Activated naive CD4-positive, alpha-beta T cell treated with anti-CD3 and anti-CD28 coated beads, Interleukin-2, amount 50 U/mL, for 16 hours (primary cell): ENCODE measurements around the gene CAV1.

Experiments used
- DNase-seq: peaks from one replicate; pipeline ENCODE4 v3.0.0-alpha.2; 2020

The CAV1 gene

DNA sequence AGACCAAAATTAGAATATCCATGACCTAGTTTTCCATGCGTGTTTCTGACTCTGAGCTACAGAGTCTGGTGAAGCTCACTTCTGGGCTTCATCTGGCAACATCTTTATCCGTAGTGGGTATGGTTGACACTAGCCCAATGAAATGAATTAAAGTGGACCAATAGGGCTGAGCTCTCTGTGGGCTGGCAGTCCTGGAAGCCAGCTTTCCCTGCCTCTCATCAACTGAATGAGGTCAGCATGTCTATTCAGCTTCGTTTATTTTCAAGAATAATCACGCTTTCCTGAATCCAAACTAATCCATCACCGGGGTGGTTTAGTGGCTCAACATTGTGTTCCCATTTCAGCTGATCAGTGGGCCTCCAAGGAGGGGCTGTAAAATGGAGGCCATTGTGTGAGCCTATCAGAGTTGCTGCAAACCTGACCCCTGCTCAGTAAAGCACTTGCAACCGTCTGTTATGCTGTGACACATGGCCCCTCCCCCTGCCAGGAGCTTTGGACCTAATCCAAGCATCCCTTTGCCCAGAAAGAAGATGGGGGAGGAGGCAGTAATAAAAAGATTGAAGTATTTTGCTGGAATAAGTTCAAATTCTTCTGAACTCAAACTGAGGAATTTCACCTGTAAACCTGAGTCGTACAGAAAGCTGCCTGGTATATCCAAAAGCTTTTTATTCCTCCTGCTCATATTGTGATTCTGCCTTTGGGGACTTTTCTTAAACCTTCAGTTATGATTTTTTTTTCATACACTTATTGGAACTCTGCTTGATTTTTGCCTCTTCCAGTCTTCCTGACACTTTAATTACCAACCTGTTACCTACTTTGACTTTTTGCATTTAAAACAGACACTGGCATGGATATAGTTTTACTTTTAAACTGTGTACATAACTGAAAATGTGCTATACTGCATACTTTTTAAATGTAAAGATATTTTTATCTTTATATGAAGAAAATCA, 35.5 kb downstream of the CAV1 start:
- DNase-seq, result no peak

DNA sequence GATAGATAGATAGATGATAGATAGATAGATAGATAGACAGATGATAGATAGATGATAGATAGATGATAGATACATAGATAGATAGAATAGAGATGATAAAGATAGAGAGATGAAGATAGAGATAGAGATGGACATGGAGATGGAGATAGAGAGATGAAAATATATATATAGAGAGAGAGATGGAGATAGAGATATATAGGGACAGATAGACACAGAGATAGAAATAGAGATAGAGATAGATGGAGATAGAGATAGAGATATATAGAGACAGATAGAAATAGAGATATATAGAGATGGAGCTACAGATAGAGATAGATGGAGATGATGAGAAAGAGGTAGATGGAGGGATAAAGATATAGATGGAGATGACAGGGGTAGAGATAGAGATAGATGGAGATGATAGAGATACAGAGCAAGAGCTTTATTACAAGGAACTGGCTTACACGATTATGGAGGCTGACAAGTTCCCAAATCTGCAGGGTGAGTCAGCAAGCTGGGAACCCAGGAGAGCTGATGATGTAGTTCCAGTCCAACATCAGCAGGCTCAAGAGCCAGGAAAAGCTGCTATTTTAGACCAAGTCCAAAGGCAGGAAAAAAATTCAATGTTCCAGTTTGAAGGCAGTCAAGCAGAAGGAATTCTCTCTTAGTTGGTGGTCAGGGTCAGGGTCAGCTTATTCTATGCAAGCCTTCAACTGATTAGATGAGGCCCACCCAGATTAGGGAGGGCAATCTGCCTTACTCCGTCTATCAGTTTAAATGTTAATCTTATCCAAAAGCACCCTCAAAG, 37.1 kb downstream of the CAV1 start:
- no peak for DNase-seq

DNA sequence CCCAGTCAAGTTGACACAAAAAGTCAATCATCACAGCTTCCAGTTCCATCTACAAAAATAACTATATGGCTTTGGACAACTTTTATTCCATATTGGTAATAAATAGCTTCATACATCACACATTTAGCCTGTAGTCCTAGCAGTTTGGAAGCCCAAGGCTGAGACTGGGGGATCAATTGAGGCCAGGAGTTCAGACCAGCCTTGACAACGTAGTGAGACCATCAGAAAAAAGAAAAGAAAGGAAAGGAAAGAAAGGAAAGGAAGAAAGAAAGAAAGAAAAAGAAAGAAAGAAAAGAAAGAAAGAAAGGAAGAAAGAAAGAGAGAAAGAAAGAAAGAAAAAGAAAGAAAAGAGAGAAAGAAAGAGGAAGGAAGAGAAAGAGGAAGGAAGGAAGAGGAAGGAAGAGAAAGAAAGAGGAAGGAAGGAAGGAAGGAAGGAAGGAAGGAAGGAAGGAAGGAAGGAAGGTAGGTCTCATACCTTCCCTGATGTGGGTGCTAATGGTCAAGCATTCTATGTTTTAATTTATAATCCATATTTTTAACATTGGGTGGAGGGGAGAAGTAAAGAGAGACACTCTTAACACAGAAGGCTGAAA, 37.8 kb downstream of the CAV1 start:
- DNase-seq, result no peak

DNA sequence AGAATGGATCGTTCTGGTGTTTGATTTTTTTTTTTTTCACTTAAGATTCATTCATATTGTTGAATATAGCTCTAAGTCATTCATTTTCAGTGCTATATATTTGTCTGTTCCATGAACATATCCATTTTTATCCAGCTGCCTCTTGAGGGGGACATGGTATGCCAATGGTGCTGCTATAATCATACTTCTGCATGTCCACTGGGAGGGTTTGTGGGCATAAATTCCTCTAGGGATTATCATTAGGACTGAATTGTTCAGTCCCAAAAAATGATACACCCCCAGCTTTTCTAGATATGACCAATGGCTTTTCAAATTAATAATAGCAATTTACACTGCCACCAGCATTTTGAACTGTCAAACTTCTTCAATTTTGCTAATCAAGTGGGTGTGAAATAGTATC, 41.1 kb downstream of the CAV1 start:
- no peak for DNase-seq

DNA sequence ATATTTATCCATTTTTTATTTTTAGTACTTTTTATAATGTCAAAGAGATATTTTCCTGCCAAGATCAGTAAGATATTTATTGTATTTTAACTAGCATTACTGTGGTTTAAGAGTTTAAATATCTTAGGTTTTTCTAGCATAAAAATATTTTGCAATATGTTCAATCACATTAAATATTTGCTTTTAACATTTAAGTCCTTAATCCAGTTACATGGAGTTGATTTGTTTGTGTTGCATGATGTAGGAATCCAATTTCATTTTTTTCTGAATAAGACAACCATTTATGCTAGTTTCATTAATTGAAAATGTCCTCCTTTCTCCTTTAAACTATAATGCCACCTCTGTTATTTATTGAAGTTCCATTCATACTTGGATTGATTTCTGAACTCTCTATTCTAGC, 41.8 kb downstream of the CAV1 start:
- DNase-seq, result no peak

DNA sequence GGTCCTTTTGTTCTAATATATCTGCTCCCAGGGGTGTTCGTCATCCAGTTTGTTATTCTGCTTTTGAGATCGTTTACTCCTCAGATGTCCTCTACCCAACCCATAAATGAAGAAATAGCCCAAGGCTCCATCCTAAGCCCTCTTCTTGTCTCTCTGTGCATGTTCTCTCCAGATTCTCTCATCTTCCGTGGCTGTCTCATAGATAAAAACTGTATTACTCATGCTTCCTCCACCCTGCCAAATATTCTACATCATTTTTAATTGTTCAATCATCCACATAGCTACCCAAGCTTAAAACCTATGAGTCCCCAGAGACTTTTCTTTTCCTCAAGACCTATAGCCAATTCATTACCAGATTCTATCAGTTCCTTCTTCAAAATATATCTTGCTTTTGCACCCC, 44.9 kb downstream of the CAV1 start:
- no peak for DNase-seq

DNA sequence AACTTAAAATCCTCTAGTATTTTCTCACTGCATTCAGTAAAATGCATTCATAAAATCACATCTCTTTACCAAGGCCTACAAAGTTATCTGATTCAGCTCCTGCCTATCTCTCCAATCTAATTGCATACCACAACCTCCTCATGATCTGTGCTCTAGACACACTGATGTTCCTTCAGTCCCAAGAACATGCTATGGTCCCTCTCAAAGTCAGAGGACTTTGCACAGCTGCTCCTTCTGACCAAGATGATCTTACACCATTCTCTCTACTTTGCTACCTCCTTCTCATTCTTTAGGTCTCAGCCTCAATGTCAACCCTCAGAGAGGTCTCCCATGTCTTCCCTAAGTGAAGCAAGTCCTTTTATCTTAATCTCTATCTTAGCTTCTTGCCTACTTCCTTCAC, 45.5 kb downstream of the CAV1 start:
- DNase-seq, result no peak

DNA sequence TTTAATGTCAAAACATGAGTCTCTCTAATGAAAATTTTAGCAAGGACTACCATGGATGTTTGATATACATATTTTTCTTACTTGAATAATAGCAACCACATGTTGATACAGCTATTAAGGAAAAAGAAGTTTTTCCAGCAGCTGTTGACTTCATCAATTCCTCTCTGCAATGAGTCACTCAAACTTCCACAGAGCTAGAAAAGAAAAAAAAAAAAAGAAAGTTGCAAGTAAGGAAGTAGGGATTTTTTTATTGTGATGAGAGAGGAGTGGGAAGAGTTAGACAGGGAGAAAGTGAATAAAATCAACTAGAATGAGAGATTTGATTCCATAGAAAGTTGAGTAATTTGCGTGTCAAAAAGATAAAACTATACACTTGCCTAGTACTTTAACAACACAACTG, 46.2 kb downstream of the CAV1 start:
- no peak for DNase-seq

DNA sequence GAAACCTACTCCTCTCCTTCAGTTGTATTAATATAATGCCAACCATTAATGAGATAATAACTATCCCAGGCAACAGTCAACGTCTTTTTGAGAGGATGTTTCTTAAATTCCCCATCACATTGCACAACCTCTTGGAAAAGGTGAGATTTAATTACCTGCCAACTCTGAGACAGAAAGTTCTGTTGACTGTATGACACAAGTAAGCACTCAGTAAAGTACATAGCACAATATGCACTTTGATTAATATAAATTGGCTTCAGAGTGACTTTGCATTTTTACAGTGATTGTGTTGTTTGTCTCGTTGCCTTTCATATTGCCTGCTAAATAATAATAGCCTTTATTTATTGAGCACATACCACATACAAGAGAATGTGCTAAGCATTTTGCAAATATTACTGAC, 46.7 kb downstream of the CAV1 start:
- DNase-seq, result no peak

DNA sequence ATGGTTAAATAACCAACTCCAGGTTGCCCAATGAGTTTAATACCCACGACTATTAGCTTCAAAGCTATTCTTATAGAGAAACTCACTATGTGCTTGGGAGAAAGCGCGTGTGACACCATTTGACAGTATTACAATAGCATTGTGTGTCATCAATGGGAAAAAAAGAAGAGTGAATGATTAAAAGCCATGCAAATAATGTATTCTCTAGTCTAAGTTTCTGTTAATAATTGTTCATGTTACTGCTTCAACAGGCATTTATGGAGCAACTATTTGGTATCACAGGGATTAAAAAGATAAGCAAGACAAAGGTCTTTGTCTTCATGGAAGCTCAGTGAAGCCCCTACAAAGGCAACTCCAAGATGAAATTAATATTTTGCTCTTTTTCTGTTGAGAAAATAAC, 47.2 kb downstream of the CAV1 start:
- no peak for DNase-seq

DNA sequence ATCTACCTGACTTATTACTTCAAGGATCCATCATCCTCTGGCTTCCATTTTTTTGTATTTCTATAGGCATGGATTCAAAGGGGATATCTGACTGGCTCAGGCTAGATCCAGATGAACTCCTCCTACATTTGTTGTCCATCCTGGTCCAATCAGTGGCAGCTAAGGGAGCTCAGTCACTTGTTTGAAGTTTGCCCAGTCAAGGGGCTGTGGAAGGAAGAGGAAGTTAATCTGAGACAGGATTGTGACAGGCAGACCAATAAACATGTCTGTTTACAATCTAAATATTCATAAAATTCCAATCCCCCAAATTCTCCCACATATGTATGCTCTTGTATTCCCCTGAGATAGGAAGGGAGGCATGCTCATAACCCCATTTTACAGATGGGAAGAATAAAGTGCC, 48.7 kb downstream of the CAV1 start:
- no peak for DNase-seq

DNA sequence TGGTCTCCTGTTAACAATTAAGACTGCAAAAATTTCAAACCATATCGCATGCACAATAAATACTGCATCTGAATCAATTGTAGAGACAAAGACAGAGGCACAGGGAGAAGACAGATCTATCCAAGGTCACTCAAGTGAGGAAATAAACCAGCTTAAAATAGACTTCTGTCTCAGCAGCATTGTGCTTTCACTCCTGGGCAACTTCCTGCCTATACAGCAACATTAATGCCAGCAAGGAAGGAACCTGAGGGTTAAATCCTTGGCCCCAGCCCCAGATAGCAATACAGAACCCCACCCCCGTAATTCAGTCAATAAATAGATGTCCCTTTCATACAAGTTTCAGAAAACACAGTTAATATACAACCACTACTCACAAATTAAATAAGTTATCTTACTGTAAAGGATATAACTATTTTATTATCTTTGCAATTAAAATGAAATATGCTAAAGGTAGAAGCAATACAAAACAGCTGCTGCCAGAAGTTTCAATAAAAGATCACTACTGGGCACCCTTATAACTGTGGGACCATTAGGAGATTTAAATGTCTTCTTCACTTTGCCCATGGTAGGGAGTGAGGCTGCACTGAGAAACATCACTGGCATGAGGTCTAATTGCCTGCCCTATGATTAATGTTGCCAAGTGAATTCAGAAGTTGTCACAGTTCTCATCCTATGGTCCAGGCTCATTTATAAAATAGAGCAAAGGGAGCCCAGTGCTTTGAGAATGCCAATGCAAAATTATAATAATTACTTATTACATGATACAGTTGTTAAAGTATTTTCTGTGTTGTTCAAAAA, 49.4 kb downstream of the CAV1 start:
- DNase-seq, result no peak

DNA sequence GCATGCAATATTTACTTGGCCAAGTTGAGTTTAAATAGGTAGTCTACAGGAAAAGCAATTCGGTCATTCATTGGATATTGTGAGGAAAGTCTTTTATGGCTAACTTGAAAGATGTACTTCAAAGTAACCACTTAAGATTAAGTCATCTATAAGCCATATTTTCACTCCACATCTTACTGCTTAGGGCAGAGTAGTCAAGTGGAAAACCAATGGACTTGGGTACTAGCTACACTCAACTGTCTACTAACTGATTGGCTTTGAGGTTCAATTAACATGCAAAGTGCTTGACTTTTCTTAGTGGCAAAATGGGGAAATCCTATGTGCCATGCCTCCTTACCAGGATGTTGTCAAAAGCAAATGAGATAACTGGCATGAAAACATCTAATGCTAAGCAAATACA, 51.0 kb downstream of the CAV1 start:
- no peak for DNase-seq

DNA sequence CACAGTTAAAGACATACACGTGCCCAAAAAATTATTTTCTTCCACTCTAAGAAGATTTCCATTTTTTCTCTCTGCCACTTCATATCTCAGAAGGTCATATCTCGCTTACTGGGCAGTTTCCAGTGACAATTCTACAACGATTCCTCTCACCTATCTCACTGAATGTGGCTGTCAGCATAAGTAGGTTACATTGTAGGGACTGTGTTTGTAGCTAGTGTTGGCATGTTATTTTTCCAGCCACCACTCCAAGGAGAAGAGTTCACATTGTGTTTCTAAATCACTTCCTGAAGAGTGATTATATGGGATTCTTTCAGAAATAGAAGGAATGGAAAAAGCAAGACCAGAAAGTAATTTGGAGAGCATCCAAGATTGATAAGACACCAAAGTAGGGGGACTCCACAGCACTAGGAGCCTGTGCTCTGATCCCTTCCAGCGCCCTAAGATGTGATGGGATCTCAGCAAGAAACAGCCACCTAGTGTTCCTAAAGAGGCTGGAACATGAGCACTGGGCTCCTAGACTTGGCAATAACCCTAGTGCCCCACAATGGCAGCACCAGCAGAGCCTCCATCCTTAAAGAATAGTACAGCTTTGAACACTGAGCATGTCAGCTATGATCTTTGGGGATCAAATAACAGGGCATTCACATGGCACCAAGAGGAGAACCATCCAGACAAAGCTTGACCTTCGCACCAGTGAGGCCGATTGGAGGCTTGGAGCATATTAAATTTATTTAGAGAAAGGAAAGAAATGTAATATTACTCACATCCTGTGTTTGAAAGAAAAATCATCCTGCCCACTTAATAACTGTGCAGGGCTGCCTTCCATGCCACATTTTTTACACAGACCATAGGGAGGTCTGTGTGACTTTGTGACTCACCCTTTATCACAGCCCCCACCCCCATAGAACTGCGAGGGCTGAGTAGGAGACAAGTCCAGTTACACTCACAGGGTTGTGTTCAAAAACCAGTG, 51.8 kb downstream of the CAV1 start:
- no peak for DNase-seq

DNA sequence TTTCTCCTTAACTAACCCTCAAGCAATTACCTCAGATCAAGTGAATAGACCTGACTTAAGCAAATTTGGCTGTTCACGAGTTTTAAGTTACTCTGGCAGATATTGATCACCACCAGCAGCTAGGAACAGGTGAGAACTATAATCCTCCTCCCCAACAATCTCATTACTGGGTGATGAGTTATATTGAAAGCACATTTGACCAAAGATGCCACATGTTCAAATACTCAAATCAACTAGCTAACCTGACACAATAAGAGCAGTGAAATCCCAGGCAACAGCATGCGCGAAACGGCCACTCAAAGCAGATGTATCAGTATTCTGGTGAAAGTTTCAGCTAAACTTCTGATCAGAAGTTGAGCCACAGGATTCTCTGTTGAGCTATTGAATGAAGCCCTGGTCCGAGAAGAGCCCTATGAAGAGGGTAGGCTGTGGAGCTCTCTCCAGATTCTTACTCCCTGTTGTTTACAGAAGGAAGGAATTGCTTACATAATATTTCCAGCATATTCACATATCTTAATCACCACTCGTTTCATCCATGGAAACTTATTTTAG, 52.6 kb downstream of the CAV1 start:
- no peak for DNase-seq

DNA sequence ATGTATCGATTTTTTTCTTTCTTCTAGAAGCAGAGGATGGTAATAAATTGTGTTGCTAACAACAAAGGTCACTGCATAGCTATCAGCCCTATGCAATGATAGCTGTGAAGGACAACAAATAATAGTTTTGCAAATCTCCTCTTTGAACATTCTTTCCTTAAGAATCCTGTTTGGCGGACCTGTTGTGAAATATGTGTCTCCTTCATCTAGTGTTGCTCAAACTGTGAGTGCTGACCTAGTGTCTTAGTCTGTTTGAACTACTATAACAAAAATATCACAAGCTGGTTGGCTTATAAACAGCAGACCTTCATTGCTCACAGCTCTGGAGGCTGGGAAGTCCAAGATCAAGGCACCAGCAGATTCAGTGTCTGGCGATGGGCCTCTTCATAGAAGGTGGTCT, 53.7 kb downstream of the CAV1 start:
- no peak for DNase-seq

DNA sequence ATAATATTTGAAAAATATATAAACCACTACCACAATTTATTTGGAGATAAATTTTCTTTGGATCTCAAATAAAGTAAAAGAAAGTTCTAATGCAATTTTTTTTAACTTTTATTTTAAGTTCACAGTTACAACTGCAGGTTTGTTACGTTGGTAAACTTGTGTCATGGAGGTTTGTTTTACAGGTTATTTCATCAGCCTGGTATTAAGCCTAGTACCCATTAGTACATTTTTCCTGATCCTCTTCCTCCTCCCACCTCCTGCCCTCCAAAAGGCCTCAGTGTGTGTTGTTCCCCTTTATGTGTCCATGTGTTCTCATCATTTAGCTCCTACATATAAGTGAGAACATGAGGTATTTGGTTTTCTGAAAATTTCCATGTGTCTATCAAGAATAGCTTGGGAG, 54.5 kb downstream of the CAV1 start:
- no peak for DNase-seq

DNA sequence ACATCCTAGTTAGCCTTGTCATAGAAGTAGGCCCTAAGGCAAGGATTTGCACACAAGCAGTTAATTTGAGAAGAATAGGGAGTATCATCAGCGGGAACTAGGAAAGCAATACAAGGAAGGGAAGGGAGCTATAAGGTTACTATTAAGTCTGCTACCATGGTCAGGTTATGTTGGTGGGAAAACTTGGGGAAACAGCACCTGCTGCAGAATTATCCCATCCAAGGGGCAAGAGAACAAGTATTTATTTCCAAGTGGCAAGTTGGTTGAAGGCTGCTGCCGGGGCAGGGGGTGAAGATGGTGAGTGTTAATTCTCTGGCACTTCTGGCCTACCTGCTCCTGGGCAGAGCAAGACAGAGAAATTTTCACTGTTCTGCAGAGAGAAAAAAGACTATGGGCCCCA, 55.0 kb downstream of the CAV1 start:
- no peak for DNase-seq

DNA sequence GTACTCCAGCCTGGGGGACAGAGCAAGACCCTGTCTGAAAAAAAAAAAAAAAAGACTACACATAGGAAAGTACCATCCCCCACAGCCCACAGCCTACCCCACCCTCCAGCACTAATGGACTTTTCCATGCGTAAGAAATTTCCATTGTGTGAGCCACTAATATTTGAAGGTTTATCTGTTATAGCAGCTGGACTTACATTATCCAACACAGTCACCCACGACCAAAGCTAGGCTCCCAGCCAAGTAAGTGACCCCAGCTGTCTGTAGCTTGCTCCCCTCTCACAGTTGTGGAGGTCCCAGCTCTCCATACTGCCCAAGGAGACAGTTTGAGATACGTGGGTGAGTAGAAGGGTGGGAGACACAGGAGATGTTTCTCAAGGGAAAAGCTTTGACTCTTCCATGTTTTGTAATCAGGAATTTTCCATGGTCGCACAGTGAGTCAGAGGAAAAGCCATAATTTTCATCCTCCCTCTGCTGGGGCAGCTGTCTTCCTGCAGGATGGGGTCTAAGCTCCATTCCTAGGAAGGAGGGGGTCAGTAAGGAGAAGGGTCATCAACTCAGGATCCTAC, 57.4 kb downstream of the CAV1 start:
- no peak for DNase-seq

DNA sequence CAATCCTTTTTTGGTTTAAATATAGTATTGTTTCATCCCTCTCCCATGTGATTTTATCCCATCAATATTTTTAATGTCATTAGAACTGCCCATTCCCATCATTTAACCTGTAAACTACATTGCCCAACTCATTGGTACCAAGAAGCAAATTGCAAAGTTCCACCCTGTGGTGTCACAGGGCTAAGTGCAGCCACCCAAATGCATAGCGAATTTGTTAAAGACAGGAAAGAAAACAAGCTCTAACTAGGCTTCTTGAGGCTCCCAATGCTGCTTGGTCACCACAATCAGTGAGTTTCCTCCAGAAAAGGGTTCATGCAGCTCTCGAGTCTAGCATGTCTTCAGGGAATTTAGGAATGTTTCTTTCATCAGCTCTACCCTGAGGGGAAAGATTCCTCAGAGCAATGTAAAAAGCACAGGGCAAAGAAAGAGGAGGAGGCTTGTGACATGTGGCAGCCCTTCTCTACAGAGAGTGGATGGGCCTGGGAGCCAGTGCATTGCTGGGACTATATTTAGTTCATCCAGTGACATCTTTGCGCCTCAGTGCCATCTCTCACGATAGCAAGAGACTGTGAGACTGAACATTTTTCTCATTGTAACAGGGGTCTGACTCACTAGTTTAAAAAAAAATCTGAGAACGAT, 58.1 kb downstream of the CAV1 start:
- no peak for DNase-seq

DNA sequence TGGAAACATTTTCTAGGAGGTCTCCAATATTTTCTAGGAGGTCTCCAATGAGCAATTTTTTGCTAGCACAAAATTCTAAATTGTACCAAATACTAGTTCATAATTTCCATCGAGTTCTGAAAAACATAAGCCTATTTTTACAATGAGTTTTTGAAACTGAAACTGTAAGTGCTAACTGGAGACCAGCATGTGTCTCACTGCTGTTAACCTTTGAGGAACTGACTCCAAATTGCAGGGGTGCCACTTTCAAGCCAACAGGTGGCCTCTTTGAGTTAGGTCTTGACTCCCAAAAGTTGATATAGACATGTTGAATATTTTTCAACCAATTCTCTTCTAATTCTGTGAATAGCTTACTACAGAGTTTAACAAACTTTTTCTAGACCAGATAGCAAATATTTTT, 58.8 kb downstream of the CAV1 start:
- no peak for DNase-seq
